Measurements from ENCODE around the gene SORL1-AS1.

SORL1-AS1 gene

GRCh38 chr11:121451178-121451985 is 1.4 kb downstream of the SORL1-AS1 start:
- DNase-seq: peak; percentile 43

- DNase-seq: no peak
Measured at GRCh38 chr11:121450401-121450800, 2.4 kb downstream of the SORL1-AS1 start.

GRCh38 chr11:121449626-121450025 is 3.1 kb downstream of the SORL1-AS1 start:
- DNase-seq: no peak

GRCh38 chr11:121449123-121449522 is 3.6 kb downstream of the SORL1-AS1 start:
- DNase-seq: no peak

- DNase-seq: no peak
Measured at GRCh38 chr11:121448431-121448941, 4.3 kb downstream of the SORL1-AS1 start.

GRCh38 chr11:121448011-121448410 is 4.8 kb downstream of the SORL1-AS1 start:
- DNase-seq: no peak

- DNase-seq: no peak
Measured at GRCh38 chr11:121446752-121447156, 6.0 kb downstream of the SORL1-AS1 start.

- DNase-seq: no peak
Measured at GRCh38 chr11:121445071-121445768, 7.5 kb downstream of the SORL1-AS1 start.

GRCh38 chr11:121444526-121444925 is 8.2 kb downstream of the SORL1-AS1 start:
- no peak for DNase-seq

- DNase-seq: no peak
Measured at GRCh38 chr11:121443688-121444275, 9.0 kb downstream of the SORL1-AS1 start.

- DNase-seq: no peak
Measured at GRCh38 chr11:121441521-121441920, 11.2 kb downstream of the SORL1-AS1 start.

GRCh38 chr11:121439759-121440158 is 13.0 kb downstream of the SORL1-AS1 start:
- DNase-seq: no peak

GRCh38 chr11:121439337-121439736 is 13.4 kb downstream of the SORL1-AS1 start:
- DNase-seq: no peak

GRCh38 chr11:121437686-121438078 is 15.1 kb downstream of the SORL1-AS1 start:
- DNase-seq: no peak

GRCh38 chr11:121437018-121437685 is 15.6 kb downstream of the SORL1-AS1 start:
- DNase-seq: no peak

GRCh38 chr11:121435551-121436511 is 16.9 kb downstream of the SORL1-AS1 start:
- no peak for DNase-seq

GRCh38 chr11:121435132-121435531 is 17.6 kb downstream of the SORL1-AS1 start:
- no peak for DNase-seq

GRCh38 chr11:121431820-121432526 is 20.8 kb downstream of the SORL1-AS1 start:
- DNase-seq: no peak

- no peak for DNase-seq
Measured at GRCh38 chr11:121429556-121429955, 23.2 kb downstream of the SORL1-AS1 start.

GRCh38 chr11:121427400-121427744 is 25.4 kb downstream of the SORL1-AS1 start:
- no peak for DNase-seq
